D721Med (cell line): ENCODE data around the gene KIN.
"Not testable (repeated sequence)": the region's sequence is repeated elsewhere in the genome, so short reads cannot be mapped to it uniquely, and the experiment has no call there.

Experiments
- DNase-seq: peaks from one replicate; pipeline ENCODE4 v3.0.0; 2011; ENCODE audit warnings: low spot score; ENCODE audit not compliant: insufficient read length
- FAIRE-seq: peaks from 2 replicates; lab custom pipeline; 2011; peaks lifted over from hg19 to GRCh38; lab: Jason Lieb, UNC
- TF ChIP-seq, protein P1 (sequence below): IDR thresholded peaks from 2 replicates; pipeline ENCODE4 v1.5.1; 2012; ENCODE audit warnings: mild to moderate bottlenecking, control low read depth; ENCODE audit not compliant: insufficient read depth; ENCODE audit errors: missing control alignments

KIN gene

DNA sequence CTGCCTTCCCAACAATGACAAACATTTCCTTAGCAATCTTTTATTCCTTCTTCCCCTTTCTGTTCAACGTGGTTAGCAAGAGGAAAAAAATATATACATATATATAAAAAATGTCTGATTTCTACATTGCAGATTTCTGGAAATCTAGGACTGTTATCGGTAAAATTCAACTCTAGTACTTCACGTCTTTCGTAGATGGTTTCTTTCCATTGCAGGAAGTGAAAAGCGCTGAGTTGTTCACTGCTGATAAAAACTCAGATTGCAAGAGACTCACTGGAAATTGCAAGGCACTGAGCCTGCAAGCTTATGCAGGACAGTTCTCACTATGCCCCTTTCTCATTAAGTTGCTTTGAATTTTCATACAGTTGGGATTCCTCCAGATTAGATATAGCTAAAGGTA, 23.9 kb downstream of the KIN start:
- no peak for DNase-seq
- no peak for FAIRE-seq
- TF ChIP-seq, protein P1, sequence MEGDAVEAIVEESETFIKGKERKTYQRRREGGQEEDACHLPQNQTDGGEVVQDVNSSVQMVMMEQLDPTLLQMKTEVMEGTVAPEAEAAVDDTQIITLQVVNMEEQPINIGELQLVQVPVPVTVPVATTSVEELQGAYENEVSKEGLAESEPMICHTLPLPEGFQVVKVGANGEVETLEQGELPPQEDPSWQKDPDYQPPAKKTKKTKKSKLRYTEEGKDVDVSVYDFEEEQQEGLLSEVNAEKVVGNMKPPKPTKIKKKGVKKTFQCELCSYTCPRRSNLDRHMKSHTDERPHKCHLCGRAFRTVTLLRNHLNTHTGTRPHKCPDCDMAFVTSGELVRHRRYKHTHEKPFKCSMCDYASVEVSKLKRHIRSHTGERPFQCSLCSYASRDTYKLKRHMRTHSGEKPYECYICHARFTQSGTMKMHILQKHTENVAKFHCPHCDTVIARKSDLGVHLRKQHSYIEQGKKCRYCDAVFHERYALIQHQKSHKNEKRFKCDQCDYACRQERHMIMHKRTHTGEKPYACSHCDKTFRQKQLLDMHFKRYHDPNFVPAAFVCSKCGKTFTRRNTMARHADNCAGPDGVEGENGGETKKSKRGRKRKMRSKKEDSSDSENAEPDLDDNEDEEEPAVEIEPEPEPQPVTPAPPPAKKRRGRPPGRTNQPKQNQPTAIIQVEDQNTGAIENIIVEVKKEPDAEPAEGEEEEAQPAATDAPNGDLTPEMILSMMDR: no peak

DNA sequence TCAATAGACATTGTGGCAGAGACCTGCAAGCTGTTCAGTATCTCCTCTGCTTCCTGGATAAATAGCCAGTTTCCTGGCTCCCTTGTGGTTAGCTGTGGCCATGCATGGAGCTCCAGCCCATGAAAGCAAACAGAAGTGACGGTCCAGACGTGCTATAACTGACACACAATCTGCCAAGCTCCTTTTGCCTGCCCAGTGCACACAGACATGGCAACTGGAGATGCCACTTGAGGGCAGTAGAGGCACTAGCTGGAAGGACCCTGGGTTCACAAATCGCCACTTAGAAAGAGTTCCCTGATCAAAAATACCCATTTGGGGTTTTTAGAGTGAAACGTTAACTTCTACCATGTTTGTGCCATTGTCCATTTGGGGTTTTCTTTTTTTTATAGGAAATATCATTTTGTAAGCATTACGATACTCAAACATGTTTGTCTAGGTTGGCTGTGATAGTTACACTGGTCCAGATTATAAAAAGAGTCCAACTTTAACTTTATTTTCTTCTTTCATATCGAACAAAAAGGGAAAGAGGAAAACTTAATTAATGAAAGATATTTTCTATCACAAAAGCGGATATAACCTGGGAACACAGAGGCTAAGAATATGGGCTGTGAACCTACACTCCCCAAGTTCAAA, 31.3 kb downstream of the KIN start:
- DNase-seq: no peak
- no peak for FAIRE-seq
- TF ChIP-seq, protein P1: peak; percentile 37

DNA sequence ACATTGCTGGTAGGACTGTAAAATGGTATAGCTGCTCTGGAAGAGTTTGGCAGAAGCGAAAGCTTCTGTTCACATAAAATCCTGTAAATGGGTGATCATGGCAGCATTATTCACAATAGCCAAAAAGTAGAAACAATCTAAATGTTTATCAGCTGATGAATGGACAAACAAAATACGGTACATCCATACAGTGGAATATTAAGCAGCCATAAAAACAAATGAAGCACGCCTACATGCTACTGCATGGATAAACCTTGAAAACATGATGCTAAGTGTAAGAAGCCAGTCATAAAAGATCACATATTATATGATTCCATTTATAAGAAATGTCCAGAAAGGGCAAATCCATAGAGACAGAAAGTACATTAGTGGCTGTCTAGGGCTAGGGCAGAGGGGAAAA, 32.7 kb downstream of the KIN start:
- TF ChIP-seq, protein P1: no peak
- DNase-seq: no peak
- no peak for FAIRE-seq

DNA sequence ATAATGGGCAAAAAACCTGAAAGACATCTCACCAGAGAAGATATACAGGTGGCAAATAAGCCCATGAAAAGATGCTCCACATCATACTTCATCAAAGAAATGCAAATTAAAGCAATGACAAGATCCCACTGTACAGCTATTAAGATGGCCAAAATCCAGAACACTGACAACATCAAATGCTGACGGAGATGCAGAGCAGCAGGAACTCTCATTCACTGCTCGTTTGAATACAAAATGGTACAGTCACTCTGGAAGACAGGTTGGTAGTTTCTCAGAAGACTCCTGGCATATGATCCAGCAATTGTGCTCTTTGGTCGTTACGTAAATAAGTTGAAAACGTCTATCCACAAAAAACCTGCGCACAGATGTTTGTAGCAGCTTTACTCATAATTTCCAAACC, 35.5 kb downstream of the KIN start:
- FAIRE-seq: no peak
- TF ChIP-seq, protein P1: no peak
- DNase-seq: no peak

DNA sequence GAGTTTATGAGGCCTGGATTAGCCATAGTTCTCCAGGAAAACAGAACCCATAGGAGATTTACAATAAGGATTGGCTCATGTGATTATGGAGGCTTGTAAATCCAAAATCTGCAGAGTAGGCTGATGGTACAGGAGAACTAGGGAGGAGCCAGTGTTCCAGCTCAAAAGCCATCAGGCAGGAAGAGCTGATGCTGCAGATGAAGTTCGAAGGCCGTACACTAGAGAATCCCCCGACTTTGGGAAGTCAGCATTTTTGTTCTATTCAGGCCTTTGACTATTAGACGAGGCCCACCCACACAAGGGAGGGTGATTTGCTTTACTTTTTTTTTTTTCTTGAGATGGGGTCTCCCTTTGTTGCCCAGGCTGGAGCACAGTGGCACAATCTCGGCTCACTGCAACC, 37.6 kb downstream of the KIN start:
- no peak for FAIRE-seq
- TF ChIP-seq, protein P1: no peak
- no peak for DNase-seq

DNA sequence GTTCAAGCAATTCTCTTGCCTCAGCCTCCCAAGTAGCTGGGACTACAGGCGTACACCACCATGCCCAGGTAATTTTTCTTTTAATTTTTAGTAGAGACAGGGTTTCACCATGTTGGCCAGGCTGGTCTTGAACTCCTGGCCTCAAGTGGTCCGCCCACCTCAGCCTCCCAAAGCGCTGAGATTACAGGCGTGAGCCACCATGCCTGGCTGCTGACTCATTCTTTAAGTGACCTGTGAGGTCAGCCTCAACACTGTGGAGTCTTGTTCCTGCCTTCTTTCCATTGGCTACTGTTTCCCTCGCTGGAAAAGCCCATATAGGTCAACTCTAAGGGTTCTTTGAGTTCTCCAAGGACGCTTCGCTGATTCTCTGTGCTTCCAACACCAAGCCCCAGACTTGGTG, 39.2 kb downstream of the KIN start:
- FAIRE-seq, DNase-seq: not testable (repeated sequence)

DNA sequence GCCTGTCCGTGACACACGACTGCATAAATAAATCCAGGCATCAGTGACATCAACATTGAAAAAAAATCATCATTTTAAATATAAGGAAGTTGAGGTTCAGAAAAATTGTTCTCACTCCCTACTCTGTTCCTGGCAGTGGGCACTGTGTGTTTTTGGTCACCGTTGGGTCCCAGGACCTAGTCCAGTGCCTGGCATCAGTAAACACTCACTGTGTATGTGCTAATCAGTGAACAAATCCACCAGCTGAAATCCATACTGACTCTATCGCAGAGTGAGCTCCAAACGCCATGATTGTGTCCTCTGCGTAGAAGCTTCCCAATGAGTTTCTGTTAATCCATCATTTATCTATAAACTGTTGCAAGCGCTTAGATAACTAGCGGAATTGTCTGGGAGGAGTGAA, 43.5 kb downstream of the KIN start:
- DNase-seq (no peak), FAIRE-seq (no peak)
- TF ChIP-seq, protein P1: no peak
